ENCODE measurements around the gene ZNF101. TPM values are rescaled to one million over a fixed set of nuclear protein-coding genes. Genes with fewer than 3 reads are reported as not detected.
"Not testable (repeated sequence)": the region's sequence is repeated elsewhere in the genome, so short reads cannot be mapped to it uniquely, and the experiment has no call there.

ZNF101 gene
- total and polyA plus RNA-seq, 4 donors = 2.0 to 13.3 (median 8.9) TPM

- Histone ChIP-seq H3K36me3 (ENCODE audit: control insufficient read depth in 1 of 2, insufficient read depth in 2 of 2, low read length in 1 of 2) (peaks cover 7 to 9% of the 10 kb centered on the region in 2 donors), H3K4me3 (ENCODE audit: low read length in 2 of 2) (no peak overlapping the region), H3K9me3 (ENCODE audit: control insufficient read depth, low read length) (peaks cover 11% of the 10 kb centered on the region), H3K27ac (ENCODE audit: low read depth in 1 of 2, low read length in 2 of 2) (no peak overlapping the region), H3K27me3 (ENCODE audit: control insufficient read depth in 1 of 2, insufficient read depth in 2 of 2, low read length in 1 of 2) (no peaks in the 10 kb centered on the region), H3K4me1 (ENCODE audit: control insufficient read depth in 1 of 2, insufficient read depth in 2 of 2, low read length in 2 of 2) (no peaks in the 10 kb centered on the region)
- WGBS, 2 donors = 92 to 93% methylated on average over 20 of the region's 20 CpGs
- ATAC-seq (ENCODE audit: low FRiP score) (no peak), DNase-seq (no peak)
- intact Hi-C loops (cut with DNase I) = no loop called here
Measured at GRCh38 chr19:19679176-19680073, 10.8 kb downstream of the ZNF101 start.

GRCh38 chr19:19686119-19686518 is 17.5 kb downstream of the ZNF101 start:
- H3K9me3 ChIP-seq (ENCODE audit: control insufficient read depth, low read length); H3K27me3 ChIP-seq (ENCODE audit: control insufficient read depth in 1 of 2, insufficient read depth in 2 of 2, low read length in 1 of 2); H3K27ac ChIP-seq (ENCODE audit: low read depth in 1 of 2, low read length in 2 of 2); H3K4me3 ChIP-seq (ENCODE audit: low read length in 2 of 2); H3K36me3 ChIP-seq (ENCODE audit: control insufficient read depth in 1 of 2, insufficient read depth in 2 of 2, low read length in 1 of 2); intact Hi-C loops (cut with DNase I); ATAC-seq (ENCODE audit: low FRiP score); H3K4me1 ChIP-seq (ENCODE audit: control insufficient read depth in 1 of 2, insufficient read depth in 2 of 2, low read length in 2 of 2): not testable (repeated sequence)
- 97 to 98% methylated on average over 15 of the region's 15 CpGs for WGBS, 2 donors
- DNase-seq = peak in 1 of 2 donors; percentile 42

GRCh38 chr19:19686580-19686979 is 17.9 kb downstream of the ZNF101 start:
- 98 to 99% methylated on average over 6 of the region's 6 CpGs for WGBS, 2 donors
- Histone ChIP-seq H3K4me3 (ENCODE audit: low read length in 2 of 2) (no peak overlapping the region), H3K27ac (ENCODE audit: low read depth in 1 of 2, low read length in 2 of 2) (no peak overlapping the region), H3K9me3 (ENCODE audit: control insufficient read depth, low read length) (peaks cover 6% of the 10 kb centered on the region), H3K36me3 (ENCODE audit: control insufficient read depth in 1 of 2, insufficient read depth in 2 of 2, low read length in 1 of 2) (no peaks in the 10 kb centered on the region), H3K4me1 (ENCODE audit: control insufficient read depth in 1 of 2, insufficient read depth in 2 of 2, low read length in 2 of 2) (no peaks in the 10 kb centered on the region), H3K27me3 (ENCODE audit: control insufficient read depth in 1 of 2, insufficient read depth in 2 of 2, low read length in 1 of 2) (no peaks in the 10 kb centered on the region)
- intact Hi-C loops (cut with DNase I) = no loop called here
- ATAC-seq (ENCODE audit: low FRiP score) = no peak
- DNase-seq = no peak

- H3K27me3 ChIP-seq (ENCODE audit: control insufficient read depth in 1 of 2, insufficient read depth in 2 of 2, low read length in 1 of 2) = no peaks in the 10 kb centered on the region
- WGBS, 2 donors = 93 to 96% methylated on average over 3 of the region's 3 CpGs
- no peak overlapping the region for H3K27ac ChIP-seq (ENCODE audit: low read depth in 1 of 2, low read length in 2 of 2)
- ATAC-seq (ENCODE audit: low FRiP score) (no peak), DNase-seq (peak in 1 of 2 donors; percentile 46)
- no peak overlapping the region for H3K4me3 ChIP-seq (ENCODE audit: low read length in 2 of 2)
- H3K36me3 ChIP-seq (ENCODE audit: control insufficient read depth in 1 of 2, insufficient read depth in 2 of 2, low read length in 1 of 2) = no peaks in the 10 kb centered on the region
- intact Hi-C loops (cut with DNase I) = no loop called here
- H3K9me3 ChIP-seq (ENCODE audit: control insufficient read depth, low read length) = peaks cover 6% of the 10 kb centered on the region
- no peaks in the 10 kb centered on the region for H3K4me1 ChIP-seq (ENCODE audit: control insufficient read depth in 1 of 2, insufficient read depth in 2 of 2, low read length in 2 of 2)
Measured at GRCh38 chr19:19687090-19687489, 18.5 kb downstream of the ZNF101 start.

GRCh38 chr19:19689023-19689422 is 20.4 kb downstream of the ZNF101 start:
- H3K36me3 ChIP-seq (ENCODE audit: control insufficient read depth in 1 of 2, insufficient read depth in 2 of 2, low read length in 1 of 2); DNase-seq; intact Hi-C loops (cut with DNase I); H3K27me3 ChIP-seq (ENCODE audit: control insufficient read depth in 1 of 2, insufficient read depth in 2 of 2, low read length in 1 of 2); ATAC-seq (ENCODE audit: low FRiP score); H3K9me3 ChIP-seq (ENCODE audit: control insufficient read depth, low read length); H3K4me1 ChIP-seq (ENCODE audit: control insufficient read depth in 1 of 2, insufficient read depth in 2 of 2, low read length in 2 of 2); H3K27ac ChIP-seq (ENCODE audit: low read depth in 1 of 2, low read length in 2 of 2); H3K4me3 ChIP-seq (ENCODE audit: low read length in 2 of 2): not testable (repeated sequence)
- WGBS, 2 donors = 97 to 98% methylated on average over 10 of the region's 10 CpGs

- H3K36me3 ChIP-seq (ENCODE audit: control insufficient read depth in 1 of 2, insufficient read depth in 2 of 2, low read length in 1 of 2) = no peaks in the 10 kb centered on the region
- no peaks in the 10 kb centered on the region for H3K27me3 ChIP-seq (ENCODE audit: control insufficient read depth in 1 of 2, insufficient read depth in 2 of 2, low read length in 1 of 2)
- DNase-seq = no peak
- 89 to 93% methylated on average over 10 of the region's 10 CpGs for WGBS, 2 donors
- no peak for ATAC-seq (ENCODE audit: low FRiP score)
- H3K4me3 ChIP-seq (ENCODE audit: low read length in 2 of 2) = no peak overlapping the region
- intact Hi-C loops (cut with DNase I) = no loop called here
- H3K27ac ChIP-seq (ENCODE audit: low read depth in 1 of 2, low read length in 2 of 2) = no peak overlapping the region
- peaks cover 2% of the 10 kb centered on the region for H3K9me3 ChIP-seq (ENCODE audit: control insufficient read depth, low read length)
- H3K4me1 ChIP-seq (ENCODE audit: control insufficient read depth in 1 of 2, insufficient read depth in 2 of 2, low read length in 2 of 2) = no peaks in the 10 kb centered on the region
Measured at GRCh38 chr19:19691683-19692082, 23.0 kb downstream of the ZNF101 start.

GRCh38 chr19:19696386-19696785 is 27.7 kb downstream of the ZNF101 start:
- no peak overlapping the region for H3K4me3 ChIP-seq (ENCODE audit: low read length in 2 of 2)
- peaks cover 12% of the 10 kb centered on the region for H3K9me3 ChIP-seq (ENCODE audit: control insufficient read depth, low read length)
- DNase-seq = no peak
- H3K27ac ChIP-seq (ENCODE audit: low read depth in 1 of 2, low read length in 2 of 2) = no peak overlapping the region
- intact Hi-C loops (cut with DNase I) = no loop called here
- no peak for ATAC-seq (ENCODE audit: low FRiP score)
- H3K4me1 ChIP-seq (ENCODE audit: control insufficient read depth in 1 of 2, insufficient read depth in 2 of 2, low read length in 2 of 2) = no peaks in the 10 kb centered on the region
- H3K36me3 ChIP-seq (ENCODE audit: control insufficient read depth in 1 of 2, insufficient read depth in 2 of 2, low read length in 1 of 2) = no peaks in the 10 kb centered on the region
- no peaks in the 10 kb centered on the region for H3K27me3 ChIP-seq (ENCODE audit: control insufficient read depth in 1 of 2, insufficient read depth in 2 of 2, low read length in 1 of 2)
- WGBS, 2 donors = 67 to 73% methylated on average over 2 of the region's 2 CpGs

- WGBS, 2 donors = 87 to 92% methylated on average over 5 of the region's 5 CpGs
- no peak for DNase-seq
- ATAC-seq (ENCODE audit: low FRiP score) = no peak
- Histone ChIP-seq H3K4me3 (ENCODE audit: low read length in 2 of 2) (no peak overlapping the region), H3K36me3 (ENCODE audit: control insufficient read depth in 1 of 2, insufficient read depth in 2 of 2, low read length in 1 of 2) (no peaks in the 10 kb centered on the region), H3K9me3 (ENCODE audit: control insufficient read depth, low read length) (peaks cover 14% of the 10 kb centered on the region), H3K4me1 (ENCODE audit: control insufficient read depth in 1 of 2, insufficient read depth in 2 of 2, low read length in 2 of 2) (no peaks in the 10 kb centered on the region), H3K27me3 (ENCODE audit: control insufficient read depth in 1 of 2, insufficient read depth in 2 of 2, low read length in 1 of 2) (no peaks in the 10 kb centered on the region), H3K27ac (ENCODE audit: low read depth in 1 of 2, low read length in 2 of 2) (no peak overlapping the region)
- intact Hi-C loops (cut with DNase I) = no loop called here
Measured at GRCh38 chr19:19697589-19697988, 28.9 kb downstream of the ZNF101 start.

GRCh38 chr19:19700493-19700892 is 31.9 kb downstream of the ZNF101 start:
- ATAC-seq (ENCODE audit: low FRiP score); H3K4me3 ChIP-seq (ENCODE audit: low read length in 2 of 2); intact Hi-C loops (cut with DNase I); H3K4me1 ChIP-seq (ENCODE audit: control insufficient read depth in 1 of 2, insufficient read depth in 2 of 2, low read length in 2 of 2); H3K27me3 ChIP-seq (ENCODE audit: control insufficient read depth in 1 of 2, insufficient read depth in 2 of 2, low read length in 1 of 2); H3K27ac ChIP-seq (ENCODE audit: low read depth in 1 of 2, low read length in 2 of 2); DNase-seq; H3K36me3 ChIP-seq (ENCODE audit: control insufficient read depth in 1 of 2, insufficient read depth in 2 of 2, low read length in 1 of 2): not testable (repeated sequence)
- 90 to 93% methylated on average over 1 of the region's 1 CpG for WGBS, 2 donors
- peaks cover 25% of the 10 kb centered on the region for H3K9me3 ChIP-seq (ENCODE audit: control insufficient read depth, low read length)
